Measurements from ENCODE around the gene FYCO1.

The FYCO1 gene

DNA sequence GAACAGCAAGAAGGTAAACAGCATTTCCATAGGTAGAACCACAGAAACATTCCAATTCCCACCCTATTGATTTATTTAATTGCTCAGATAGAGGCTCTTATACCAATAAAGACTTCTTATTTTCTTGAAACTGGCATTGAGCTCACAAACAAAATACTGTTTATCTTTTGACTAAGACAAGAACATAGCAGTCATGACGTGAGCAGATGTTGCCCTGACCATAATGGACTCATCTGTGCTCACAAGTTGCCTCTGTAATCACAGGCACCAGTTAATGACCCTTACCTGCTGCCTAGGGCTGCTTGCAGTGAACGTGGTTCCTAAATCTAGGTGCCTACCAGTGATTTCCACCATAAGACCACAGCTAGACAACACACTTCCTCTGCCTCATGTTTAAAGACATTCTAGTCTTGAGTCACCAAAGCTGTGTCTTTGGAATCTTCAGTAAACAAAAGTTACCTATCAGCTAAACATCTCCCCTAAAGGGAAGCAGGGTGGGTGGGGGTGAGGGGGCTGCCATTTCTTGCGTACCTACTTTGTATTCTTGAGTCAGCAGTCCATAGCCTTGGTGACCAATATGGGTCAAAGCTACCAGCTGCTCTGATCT, 2.1 kb downstream of the FYCO1 start:
- peaks cover 2% of the 10 kb centered on the region for H3K36me3 Mint-ChIP-seq
- H3K27me3 Mint-ChIP-seq, result no peaks in the 10 kb centered on the region
- peaks cover 58% of the 10 kb centered on the region for H3K4me1 Mint-ChIP-seq
- peak overlapping the region; percentile 58 for H3K4me3 Mint-ChIP-seq
- no peaks in the 10 kb centered on the region for H3K9me3 Mint-ChIP-seq
- no peak overlapping the region for H3K27ac Mint-ChIP-seq

DNA sequence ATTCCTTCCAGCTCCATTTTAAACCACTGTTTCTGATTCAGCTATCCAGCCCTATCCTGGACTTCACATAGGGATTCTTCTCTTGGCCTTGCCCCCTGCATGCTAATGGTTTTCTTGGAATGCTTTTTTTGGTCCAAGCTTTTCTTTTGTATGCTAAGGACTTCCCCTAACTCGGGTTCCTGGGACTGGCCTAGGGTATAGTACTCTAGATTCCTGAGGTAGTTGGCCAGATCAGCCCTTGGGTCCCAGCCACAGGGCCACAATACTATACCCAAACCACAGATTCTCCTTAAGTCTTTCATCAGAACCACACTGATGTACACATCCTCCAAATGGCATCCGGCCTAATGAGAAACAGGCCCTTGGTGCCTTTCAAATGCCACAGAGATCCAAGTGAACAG, 2.8 kb downstream of the FYCO1 start:
- no peaks in the 10 kb centered on the region for H3K27me3 Mint-ChIP-seq
- peaks cover 64% of the 10 kb centered on the region for H3K4me1 Mint-ChIP-seq
- H3K4me3 Mint-ChIP-seq, result peak overlapping the region; percentile 20
- H3K36me3 Mint-ChIP-seq, result peaks cover 2% of the 10 kb centered on the region
- no peak overlapping the region for H3K27ac Mint-ChIP-seq
- H3K9me3 Mint-ChIP-seq, result no peaks in the 10 kb centered on the region

DNA sequence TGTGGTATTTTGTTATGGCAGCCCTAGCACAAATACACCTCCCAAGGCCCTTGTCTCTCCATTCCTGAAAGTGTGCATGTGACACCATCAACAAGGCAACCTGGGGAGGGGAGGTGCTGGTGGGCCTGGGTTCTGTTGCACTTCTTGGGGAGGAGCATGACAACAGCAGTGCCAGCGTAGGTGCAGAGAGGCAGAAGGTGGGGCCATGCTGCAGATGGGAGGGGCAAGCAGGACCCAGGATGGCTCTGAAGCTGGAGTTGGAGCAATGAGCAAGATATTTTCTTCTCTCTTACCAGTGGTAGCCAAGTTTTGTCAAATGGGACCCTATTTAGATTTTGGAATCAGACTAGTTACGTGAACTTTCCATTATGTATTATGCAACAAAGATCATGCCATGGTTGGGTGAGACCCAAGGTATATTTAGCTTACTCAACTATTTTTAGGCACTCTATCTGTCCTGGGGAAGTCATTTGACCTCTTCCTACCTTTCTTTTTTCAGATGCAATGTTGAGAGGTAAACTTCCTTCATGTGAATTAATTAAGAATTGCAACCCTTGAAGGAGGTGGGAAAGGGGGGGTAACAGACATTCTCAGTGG, 3.4 kb downstream of the FYCO1 start:
- H3K27ac Mint-ChIP-seq, result no peak overlapping the region
- peaks cover 2% of the 10 kb centered on the region for H3K36me3 Mint-ChIP-seq
- peaks cover 67% of the 10 kb centered on the region for H3K4me1 Mint-ChIP-seq
- no peaks in the 10 kb centered on the region for H3K27me3 Mint-ChIP-seq
- H3K4me3 Mint-ChIP-seq, result peak overlapping the region; percentile 26
- no peaks in the 10 kb centered on the region for H3K9me3 Mint-ChIP-seq

DNA sequence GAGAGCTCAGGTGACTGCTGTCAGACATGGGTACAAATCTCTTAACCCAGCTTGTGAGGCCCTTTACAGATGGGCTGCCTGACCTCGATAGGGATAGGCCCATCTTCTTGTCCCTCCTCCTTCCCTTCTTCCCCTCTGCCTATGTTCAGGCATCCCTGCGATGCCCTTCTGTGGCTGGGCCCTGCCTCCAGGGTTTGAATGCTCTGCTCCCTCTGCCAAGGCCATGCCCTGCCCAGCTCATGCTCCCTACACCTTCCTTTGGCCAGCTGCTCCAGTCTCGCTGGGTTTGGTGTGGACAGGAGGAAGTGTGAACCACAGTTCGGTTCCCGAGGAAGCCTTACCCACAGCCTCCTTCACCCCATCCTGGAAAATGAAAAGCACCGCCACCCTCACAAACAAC, 4.3 kb downstream of the FYCO1 start:
- Mint-ChIP-seq H3K4me3 (no peak overlapping the region), H3K27ac (no peak overlapping the region), H3K27me3 (no peaks in the 10 kb centered on the region), H3K9me3 (no peaks in the 10 kb centered on the region), H3K4me1 (peaks cover 68% of the 10 kb centered on the region), H3K36me3 (peaks cover 3% of the 10 kb centered on the region)

DNA sequence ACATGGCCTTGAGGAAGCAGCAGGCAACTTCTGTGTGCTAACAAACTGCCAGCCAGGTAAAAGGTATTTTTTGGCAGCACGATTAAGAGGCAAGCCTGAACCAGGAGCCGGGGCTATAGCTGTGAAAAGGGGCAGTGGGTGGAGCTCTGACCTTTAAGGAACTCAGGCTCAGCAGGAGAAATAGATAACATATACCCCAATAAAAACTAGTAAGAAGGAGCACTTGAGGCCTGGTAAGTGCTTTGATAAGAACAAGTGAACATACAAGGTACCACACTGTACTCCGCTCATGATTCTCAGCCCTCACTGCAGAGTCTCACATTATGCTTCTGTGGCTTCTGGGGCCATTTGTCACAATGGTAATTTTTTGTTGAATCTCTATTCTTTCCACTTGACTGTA, 5.4 kb downstream of the FYCO1 start:
- Mint-ChIP-seq H3K4me1 (peaks cover 66% of the 10 kb centered on the region), H3K36me3 (peaks cover 3% of the 10 kb centered on the region), H3K9me3 (no peaks in the 10 kb centered on the region), H3K27me3 (no peaks in the 10 kb centered on the region), H3K4me3 (no peak overlapping the region), H3K27ac (no peak overlapping the region)

DNA sequence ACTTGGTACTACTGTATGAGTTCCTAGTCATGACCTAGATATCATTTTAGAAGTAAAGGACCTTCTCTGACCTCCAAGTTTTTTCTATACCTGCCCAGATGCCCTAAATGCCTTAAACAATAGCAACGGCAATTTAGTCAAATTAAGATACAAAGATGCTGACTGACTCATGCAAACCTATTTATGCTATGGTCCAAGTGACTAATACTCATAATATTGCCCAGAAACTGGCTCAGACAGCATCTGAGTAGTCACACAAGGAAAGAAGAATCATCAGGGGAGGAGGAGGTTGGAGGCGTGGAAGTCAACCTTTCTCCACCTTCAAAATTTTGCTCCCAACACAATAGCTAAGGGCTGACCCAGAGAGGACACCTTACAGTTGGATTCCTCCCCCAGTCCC, 6.8 kb downstream of the FYCO1 start:
- H3K4me3 Mint-ChIP-seq, result no peak overlapping the region
- peaks cover 60% of the 10 kb centered on the region for H3K4me1 Mint-ChIP-seq
- peaks cover 5% of the 10 kb centered on the region for H3K36me3 Mint-ChIP-seq
- no peaks in the 10 kb centered on the region for H3K9me3 Mint-ChIP-seq
- H3K27ac Mint-ChIP-seq, result no peak overlapping the region
- no peaks in the 10 kb centered on the region for H3K27me3 Mint-ChIP-seq

DNA sequence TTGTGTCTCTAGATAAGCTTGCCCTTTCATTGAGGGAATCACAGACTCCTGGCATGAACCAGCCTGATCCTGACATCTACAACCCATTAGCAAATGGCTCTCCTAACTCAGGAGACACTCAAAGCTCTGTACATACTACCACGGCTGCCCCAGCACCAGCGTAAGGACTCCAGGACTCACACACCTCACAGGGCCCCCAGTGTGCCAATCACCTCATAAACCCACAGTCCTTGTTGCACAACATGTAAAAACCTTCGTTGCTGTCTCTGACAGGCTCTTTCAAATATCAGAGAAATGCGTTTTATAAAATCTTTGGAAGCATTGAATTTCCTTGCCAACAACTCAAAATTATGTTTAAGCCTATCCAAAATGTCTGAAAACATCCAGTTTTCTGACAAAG, 7.3 kb downstream of the FYCO1 start:
- H3K4me1 Mint-ChIP-seq, result peaks cover 56% of the 10 kb centered on the region
- no peaks in the 10 kb centered on the region for H3K27me3 Mint-ChIP-seq
- no peaks in the 10 kb centered on the region for H3K9me3 Mint-ChIP-seq
- no peak overlapping the region for H3K4me3 Mint-ChIP-seq
- H3K27ac Mint-ChIP-seq, result no peak overlapping the region
- peaks cover 7% of the 10 kb centered on the region for H3K36me3 Mint-ChIP-seq

DNA sequence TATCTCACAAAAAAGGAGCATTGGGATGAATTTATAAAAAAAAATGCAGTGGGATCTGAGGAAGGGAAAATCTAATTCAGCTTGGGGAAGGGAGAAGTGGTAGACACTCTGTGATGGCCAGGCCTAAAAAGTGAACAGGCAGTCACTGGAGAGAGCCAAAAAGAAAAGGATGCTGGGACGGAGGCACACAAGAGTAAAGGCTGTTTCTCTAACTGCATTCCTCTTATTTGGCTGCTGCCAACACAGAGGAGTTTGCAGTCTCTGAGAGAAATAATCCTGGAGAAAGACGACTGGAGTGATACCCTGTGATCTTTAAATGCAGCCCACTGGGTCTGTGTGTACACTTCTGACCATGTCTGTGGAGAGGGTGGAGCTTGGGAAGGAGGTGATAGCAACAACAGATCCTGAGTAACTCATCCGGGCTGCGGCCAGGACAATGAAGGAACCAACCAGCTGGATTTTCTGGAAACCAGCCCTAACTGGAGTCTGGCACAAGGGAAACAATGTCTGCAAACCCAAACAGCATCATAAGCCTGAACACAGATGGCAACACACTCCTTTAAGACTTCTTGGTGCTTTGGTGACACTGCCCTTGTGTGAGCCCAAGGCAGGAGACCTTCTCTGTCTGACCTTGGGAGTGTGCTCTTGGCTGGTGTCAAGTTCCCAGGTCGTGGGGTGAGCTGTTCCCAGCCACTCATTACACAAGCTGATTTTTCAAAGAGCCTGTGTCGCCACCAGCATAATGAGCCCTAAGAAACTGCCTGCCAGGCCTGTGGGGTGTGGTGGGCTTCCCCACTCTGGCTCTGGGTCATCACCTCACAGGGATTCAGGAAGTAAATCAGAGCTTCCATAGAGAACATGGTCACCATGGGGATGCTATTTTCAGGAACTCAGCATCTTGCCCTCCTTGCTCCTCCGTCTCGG, 8.0 kb downstream of the FYCO1 start:
- Mint-ChIP-seq H3K9me3 (no peaks in the 10 kb centered on the region), H3K4me1 (peaks cover 48% of the 10 kb centered on the region), H3K4me3 (no peak overlapping the region), H3K27me3 (no peaks in the 10 kb centered on the region), H3K27ac (peak overlapping the region; percentile 42), H3K36me3 (peaks cover 8% of the 10 kb centered on the region)

DNA sequence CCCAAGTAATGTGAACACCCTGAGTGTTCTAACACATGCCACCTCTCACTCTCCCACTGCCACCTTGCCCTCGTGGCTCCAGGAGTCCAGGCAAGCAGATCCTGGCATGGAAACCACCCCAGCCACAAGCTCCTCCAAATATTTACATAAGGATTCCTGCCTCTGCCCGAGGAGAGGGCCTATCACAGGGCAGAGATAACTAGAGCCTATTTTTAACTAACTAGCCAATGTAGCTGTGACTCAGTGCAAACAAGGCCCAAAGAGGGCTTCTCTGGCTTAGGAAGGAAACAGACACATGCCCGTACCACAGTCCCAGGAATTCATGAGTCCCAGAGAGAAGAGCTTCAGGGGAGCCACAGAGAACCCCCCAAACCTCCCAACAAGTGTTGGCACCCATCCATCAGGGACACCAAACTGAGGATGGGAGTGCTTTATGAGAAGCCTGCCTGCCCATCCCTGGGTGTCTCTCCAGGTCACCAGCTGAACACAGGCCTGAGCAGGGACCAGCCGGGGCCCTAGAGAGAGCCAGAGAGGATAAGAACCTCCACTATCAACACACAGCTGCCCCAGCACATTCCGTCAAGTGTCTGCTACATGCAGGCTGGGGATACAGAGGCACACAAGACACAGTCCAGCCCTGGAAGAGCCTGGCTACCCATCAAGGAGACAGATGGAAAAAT, 9.2 kb downstream of the FYCO1 start:
- H3K4me1 Mint-ChIP-seq, result peaks cover 39% of the 10 kb centered on the region
- H3K4me3 Mint-ChIP-seq, result no peak overlapping the region
- no peaks in the 10 kb centered on the region for H3K9me3 Mint-ChIP-seq
- H3K27me3 Mint-ChIP-seq, result no peaks in the 10 kb centered on the region
- H3K36me3 Mint-ChIP-seq, result peaks cover 9% of the 10 kb centered on the region
- H3K27ac Mint-ChIP-seq, result no peak overlapping the region

DNA sequence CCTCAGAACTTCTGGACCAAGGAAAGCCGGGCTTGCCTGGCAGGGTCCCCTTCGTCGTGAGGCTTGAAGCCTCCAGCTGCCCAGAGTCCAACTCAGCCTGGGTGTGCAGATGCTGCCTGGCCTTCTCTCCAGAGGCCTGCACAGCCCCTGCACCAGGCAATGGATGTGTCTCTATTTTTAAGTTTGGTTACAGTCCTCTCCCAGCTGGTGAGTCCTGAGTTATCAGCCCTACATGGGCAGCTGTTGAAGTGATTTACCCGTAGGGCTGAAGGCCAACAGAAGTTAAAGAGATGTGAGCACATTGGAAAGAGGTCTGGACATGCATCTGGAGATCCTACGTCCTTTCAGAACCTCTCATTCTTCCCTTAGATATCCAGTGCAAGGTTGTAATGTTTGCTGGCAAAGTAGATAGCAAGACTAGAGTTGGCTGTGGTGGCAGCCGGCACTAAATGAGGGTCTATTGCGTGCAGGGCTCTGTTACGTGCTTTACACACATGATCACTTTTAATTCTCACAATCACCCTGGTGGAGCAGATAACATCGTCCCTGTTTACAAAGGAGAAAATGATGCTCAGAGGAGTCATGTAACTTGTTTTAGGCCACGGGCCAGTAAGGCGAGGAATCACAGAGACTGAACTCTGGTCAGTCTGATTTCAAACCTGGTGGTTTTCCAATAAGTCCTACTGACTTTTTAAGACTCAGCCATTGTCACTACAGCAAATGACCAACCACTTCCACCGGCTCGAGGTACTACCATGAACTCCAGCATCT, 9.9 kb downstream of the FYCO1 start:
- Mint-ChIP-seq H3K9me3 (no peaks in the 10 kb centered on the region), H3K27ac (no peak overlapping the region), H3K27me3 (no peaks in the 10 kb centered on the region), H3K4me1 (peaks cover 43% of the 10 kb centered on the region), H3K36me3 (peaks cover 14% of the 10 kb centered on the region), H3K4me3 (no peak overlapping the region)

DNA sequence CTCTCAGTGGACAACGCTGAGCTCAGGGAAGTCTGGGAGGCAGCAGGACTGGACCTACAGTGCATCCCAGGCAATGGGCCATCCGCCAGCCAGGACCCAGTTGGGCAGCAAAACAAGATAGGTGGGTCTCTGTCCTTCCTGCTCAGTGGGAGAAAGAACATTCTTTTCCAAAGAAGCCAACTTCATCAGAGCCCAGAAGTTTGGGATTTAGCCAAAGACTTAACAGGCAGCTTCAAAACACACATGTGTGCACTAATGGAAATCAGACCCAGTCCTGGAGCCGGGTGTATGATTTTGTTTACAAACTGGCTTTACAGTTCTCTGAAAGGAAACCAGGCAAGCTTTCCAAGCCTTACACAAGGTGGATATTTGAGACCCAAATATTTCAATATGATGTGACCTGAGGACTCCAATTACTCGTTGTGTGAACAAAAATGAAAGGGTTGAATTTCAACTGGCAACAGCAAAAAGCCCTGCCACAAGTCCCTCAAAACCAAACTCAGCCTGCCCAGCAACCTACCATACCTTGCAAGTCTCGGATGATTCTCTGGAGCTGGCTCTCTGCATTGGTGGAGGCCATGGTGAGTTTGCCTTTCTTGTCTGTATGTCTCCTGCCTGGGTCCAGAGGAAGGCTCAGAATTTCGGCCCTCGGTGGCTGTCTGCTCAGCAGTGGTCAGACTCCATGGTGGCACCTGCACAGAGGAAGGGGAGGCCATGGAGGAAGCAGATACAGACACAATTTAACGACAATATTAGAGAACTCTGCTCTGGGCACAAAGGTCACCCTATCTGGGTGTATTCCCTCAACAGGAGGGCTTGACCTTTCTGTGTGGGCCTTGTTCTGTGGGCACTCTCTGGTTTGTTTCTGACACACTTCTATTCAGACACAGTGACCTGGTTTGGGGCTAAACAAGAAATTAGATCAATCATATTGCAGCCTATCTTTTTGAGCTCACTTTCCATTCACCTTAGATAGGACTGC, 11.0 kb downstream of the FYCO1 start:
- H3K4me3 Mint-ChIP-seq, result no peak overlapping the region
- H3K27me3 Mint-ChIP-seq, result no peaks in the 10 kb centered on the region
- peaks cover 44% of the 10 kb centered on the region for H3K4me1 Mint-ChIP-seq
- H3K27ac Mint-ChIP-seq, result no peak overlapping the region
- H3K9me3 Mint-ChIP-seq, result no peaks in the 10 kb centered on the region
- peaks cover 20% of the 10 kb centered on the region for H3K36me3 Mint-ChIP-seq

DNA sequence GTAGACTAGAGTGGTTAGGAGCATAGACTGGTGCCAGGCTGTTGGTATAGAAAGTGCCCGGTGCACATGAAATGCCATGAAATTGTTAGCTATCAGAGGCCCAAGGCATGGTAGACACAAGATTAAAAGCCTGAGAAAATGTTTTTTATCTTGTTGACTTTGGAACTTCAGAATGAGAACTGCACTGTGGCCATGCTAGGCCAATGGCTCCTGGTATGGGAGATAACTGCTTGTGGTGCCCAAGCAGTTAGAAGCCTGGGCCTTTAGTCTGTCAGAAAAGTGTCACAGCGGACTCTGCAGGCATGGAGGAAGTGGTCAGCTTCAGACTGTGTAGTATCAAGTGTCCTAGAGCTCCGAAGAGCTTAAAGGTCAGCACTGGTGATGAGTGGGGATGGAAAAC, 11.9 kb downstream of the FYCO1 start:
- peaks cover 26% of the 10 kb centered on the region for H3K36me3 Mint-ChIP-seq
- H3K9me3 Mint-ChIP-seq, result no peaks in the 10 kb centered on the region
- H3K27me3 Mint-ChIP-seq, result no peaks in the 10 kb centered on the region
- peaks cover 43% of the 10 kb centered on the region for H3K4me1 Mint-ChIP-seq
- H3K4me3 Mint-ChIP-seq, result no peak overlapping the region
- no peak overlapping the region for H3K27ac Mint-ChIP-seq

DNA sequence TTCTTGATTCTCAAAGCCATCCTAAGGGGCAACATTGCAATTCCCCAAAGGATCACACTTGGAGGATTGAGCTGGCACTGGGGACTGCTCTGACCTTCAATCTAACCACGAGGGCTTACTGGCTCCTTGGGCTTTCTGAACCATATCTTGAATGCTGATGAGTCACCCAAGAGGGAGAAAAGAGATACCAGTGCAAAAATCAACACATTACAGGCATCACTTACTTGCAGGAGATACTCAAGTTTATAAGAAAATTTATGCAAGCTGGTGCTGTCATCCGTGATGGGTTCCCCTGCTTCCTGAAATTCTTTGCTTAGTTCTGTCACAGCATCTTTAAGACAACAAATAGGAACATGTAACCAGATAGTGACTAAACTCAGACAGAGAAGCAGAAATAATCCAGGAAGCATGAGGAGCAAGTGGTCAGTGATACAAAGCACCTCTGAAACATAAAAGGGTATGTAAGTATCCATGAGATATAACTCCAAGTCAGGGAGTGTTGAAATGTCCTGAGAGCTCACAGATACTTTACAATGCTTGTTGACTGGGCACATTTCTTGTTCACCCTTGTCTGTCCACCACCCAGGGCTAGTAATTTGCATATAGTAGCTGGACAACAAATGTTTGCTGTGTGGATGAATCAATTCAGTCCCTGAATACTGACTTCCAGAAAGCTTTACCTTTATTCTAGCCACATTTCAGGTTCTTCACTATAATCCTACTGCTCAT, 14.1 kb downstream of the FYCO1 start:
- Mint-ChIP-seq H3K27me3 (no peaks in the 10 kb centered on the region), H3K4me1 (peaks cover 48% of the 10 kb centered on the region), H3K4me3 (peak overlapping the region; percentile 80), H3K36me3 (peaks cover 33% of the 10 kb centered on the region), H3K27ac (peak overlapping the region; percentile 77), H3K9me3 (no peaks in the 10 kb centered on the region)

DNA sequence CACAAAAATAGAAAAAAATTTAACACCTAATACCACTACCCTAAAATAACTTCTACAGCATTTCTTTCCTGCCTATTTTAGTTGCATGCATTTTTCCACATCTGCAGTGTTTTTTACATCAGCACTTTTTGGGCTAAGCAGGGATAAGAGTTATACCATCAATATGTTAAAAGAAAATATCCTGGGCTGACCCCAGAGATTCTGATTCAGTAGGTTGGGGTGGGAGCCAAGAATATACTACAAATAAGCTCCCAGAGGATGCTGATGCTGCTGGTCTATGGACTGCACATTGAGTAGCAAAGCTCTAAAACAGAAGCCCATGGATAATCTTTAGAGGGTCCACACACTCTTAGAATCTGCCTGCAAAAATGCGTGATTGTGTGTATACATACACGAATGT, 14.8 kb downstream of the FYCO1 start:
- no peaks in the 10 kb centered on the region for H3K9me3 Mint-ChIP-seq
- peak overlapping the region; percentile 80 for H3K4me3 Mint-ChIP-seq
- H3K36me3 Mint-ChIP-seq, result peaks cover 36% of the 10 kb centered on the region
- peaks cover 55% of the 10 kb centered on the region for H3K4me1 Mint-ChIP-seq
- H3K27ac Mint-ChIP-seq, result peak overlapping the region; percentile 77
- H3K27me3 Mint-ChIP-seq, result no peaks in the 10 kb centered on the region
